ENCODE data around the gene PLCD1. TPM values are rescaled to one million over a fixed set of nuclear protein-coding genes. Genes with fewer than 3 reads are reported as not detected.

PLCD1 gene
- total RNA-seq, 2 experiments from 2014 or later = 7.7 to 10.4 TPM

GRCh38 chr3:37961622-37962431 is 67.6 kb downstream of the PLCD1 start:
- CTCF ChIA-PET (ENCODE audit: unreplicated experiment) = no interaction called here

GRCh38 chr3:37957539-37957936 is 71.9 kb downstream of the PLCD1 start:
- H3K4me2 ChIP-seq (ENCODE audit: low read length) = no peak overlapping the region
- H3K9me2 ChIP-seq (ENCODE audit: insufficient read depth, low read length) = no peaks in the 10 kb centered on the region
- no peaks in the 10 kb centered on the region for H3K9me3 ChIP-seq (ENCODE audit: low read length)
- peak overlapping the region; percentile 5; the same call in 1 of the 2 replicates for H2AFZ ChIP-seq (ENCODE audit: low read length)
- CTCF ChIA-PET (ENCODE audit: unreplicated experiment) = no interaction called here
- no peaks in the 10 kb centered on the region for H3K36me3 ChIP-seq (ENCODE audit: insufficient read depth, low read length)
- H4K20me1 ChIP-seq (ENCODE audit: insufficient read depth, low read length) = no peaks in the 10 kb centered on the region
- no peak overlapping the region for H3K27ac ChIP-seq (ENCODE audit: low read depth, low read length, poor library complexity, severe bottlenecking)
- intact Hi-C loops (cut with micrococcal nuclease; ENCODE audit: unreplicated experiment) = no loop called here
- BruUV-seq (replicated peaks) = no TSS peak
- TF ChIP-seq EZH2phosphoT487 (IDR thresholded peaks at IDR 0.05; ENCODE audit: borderline replicate concordance, low read depth, low read length) (no peak), CTCF (conservative IDR thresholded peaks at IDR 0.05; ENCODE audit: low read length) (no peak)
- peaks cover 20% of the 10 kb centered on the region for H3K4me1 ChIP-seq (ENCODE audit: insufficient read depth, low read length, poor library complexity, severe bottlenecking)
- no peaks in the 10 kb centered on the region for H3K79me2 ChIP-seq (ENCODE audit: insufficient read depth, low read depth, low read length)
- POLR2A ChIA-PET = interaction anchor here (0.6 to 1.6 kb wide), 4 partner anchors 9 to 69 kb away, joined by 3 to 6 read pairs (median 3); no protein-coding TSS in a partner anchor
- no peak for DNase-seq (ENCODE audit: low spot score)
- H3K4me3 ChIP-seq (ENCODE audit: low read depth, low read length, poor library complexity, severe bottlenecking) = no peak overlapping the region

More at GRCh38 chr3:37961622-37962431, 67.6 kb downstream of the PLCD1 start:
- H3K4me2 ChIP-seq (ENCODE audit: low read length) = no peak overlapping the region
- no peak overlapping the region for H3K4me3 ChIP-seq (ENCODE audit: low read depth, low read length, poor library complexity, severe bottlenecking)
- intact Hi-C loops (cut with micrococcal nuclease; ENCODE audit: unreplicated experiment) = no loop called here
- DNase-seq (ENCODE audit: low spot score) = no peak
- H3K27ac ChIP-seq (ENCODE audit: low read depth, low read length, poor library complexity, severe bottlenecking) = no peak overlapping the region
- no peaks in the 10 kb centered on the region for H3K36me3 ChIP-seq (ENCODE audit: insufficient read depth, low read length)
- TF ChIP-seq EZH2phosphoT487 (IDR thresholded peaks at IDR 0.05; ENCODE audit: borderline replicate concordance, low read depth, low read length) (no peak), CTCF (conservative IDR thresholded peaks at IDR 0.05; ENCODE audit: low read length) (no peak)
- POLR2A ChIA-PET = interaction anchor here (0.6 kb wide), 1 partner anchor 788 kb away, joined by 3 read pairs; the partner anchor contains the start of gene LRRFIP2
- no peaks in the 10 kb centered on the region for H3K9me3 ChIP-seq (ENCODE audit: low read length)
- H3K9me2 ChIP-seq (ENCODE audit: insufficient read depth, low read length) = no peaks in the 10 kb centered on the region
- no peak overlapping the region for H2AFZ ChIP-seq (ENCODE audit: low read length)
- peaks cover 7% of the 10 kb centered on the region for H3K4me1 ChIP-seq (ENCODE audit: insufficient read depth, low read length, poor library complexity, severe bottlenecking)
- no TSS peak for BruUV-seq (replicated peaks)
- no peaks in the 10 kb centered on the region for H3K79me2 ChIP-seq (ENCODE audit: insufficient read depth, low read depth, low read length)
- no peaks in the 10 kb centered on the region for H4K20me1 ChIP-seq (ENCODE audit: insufficient read depth, low read length)

Small RNA genes lying within 50 kb of the gene (microRNA-seq; reads per million reads assigned to microRNA genes)
- 54.5 reads per million, percentile 46 among the genes with 10 or more reads in this experiment for gene MIR26A1 (ENCODE audit: borderline replicate concordance)

Small RNA genes lying within 50 kb of the gene (small RNA-seq; reads per million reads assigned to genes)
- gene MIR26A1 (not detected), gene RF00019 (not detected)

Other genes starting within 250 kb of the PLCD1 start
- gene CTDSPL, start 167.8 kb downstream of the PLCD1 start, total RNA-seq (2014; rRNA removed; shearing (Covaris generic)) = 0.28 and 0.38 TPM in 2 replicates
- not detected in 2 replicates for gene CTDSPL, start 167.8 kb downstream of the PLCD1 start, total RNA-seq (2022)
- 23.5 and 24.5 TPM in 2 replicates for gene VILL, start 38.9 kb downstream of the PLCD1 start, total RNA-seq (2014; rRNA removed; shearing (Covaris generic))
- gene VILL, start 38.9 kb downstream of the PLCD1 start, total RNA-seq (2022) = 13.2 and 13.5 TPM in 2 replicates
- 0.13 TPM in 1 of 2 replicates, not detected in the other for gene DLEC1, start 9.6 kb upstream of the PLCD1 start, total RNA-seq (2014; rRNA removed; shearing (Covaris generic))
- 0.11 TPM in 1 of 2 replicates, not detected in the other for gene DLEC1, start 9.6 kb upstream of the PLCD1 start, total RNA-seq (2022)
- gene ACAA1, start 107.5 kb upstream of the PLCD1 start, total RNA-seq (2014; rRNA removed; shearing (Covaris generic)) = 13.3 and 13.9 TPM in 2 replicates
- gene ACAA1, start 107.5 kb upstream of the PLCD1 start, total RNA-seq (2022) = 45.3 and 50.3 TPM in 2 replicates
- gene MYD88, start 109.0 kb upstream of the PLCD1 start, total RNA-seq (2014; rRNA removed; shearing (Covaris generic)) = 8.8 and 16.3 TPM in 2 replicates
- 28.6 and 29.4 TPM in 2 replicates for gene MYD88, start 109.0 kb upstream of the PLCD1 start, total RNA-seq (2022)
- 21.4 and 22.4 TPM in 2 replicates for gene OXSR1, start 135.9 kb upstream of the PLCD1 start, total RNA-seq (2014; rRNA removed; shearing (Covaris generic))
- gene OXSR1, start 135.9 kb upstream of the PLCD1 start, total RNA-seq (2022) = 42.7 and 43.7 TPM in 2 replicates
- gene SLC22A13, start 236.2 kb upstream of the PLCD1 start, total RNA-seq (2014; rRNA removed; shearing (Covaris generic)) = 0.13 TPM in 2 replicates
- gene SLC22A13, start 236.2 kb upstream of the PLCD1 start, total RNA-seq (2022) = 0.27 TPM in 1 of 2 replicates, not detected in the other

Data from OCI-LY7 (cell line).